HG02759 (cell line): ENCODE measurements around the gene CDH8.
"Not testable (repeated sequence)": the region's sequence is repeated elsewhere in the genome, so short reads cannot be mapped to it uniquely, and the experiment has no call there.

ENCODE experiments used
- ATAC-seq: cut with Tn5 transposase; IDR thresholded peaks from one replicate; pipeline ENCODE4 v1.9.1; 2021; ENCODE audit warnings: mild to moderate bottlenecking, moderate library complexity; ENCODE audit not compliant: unreplicated experiment

The CDH8 gene

GRCh38 chr16:61937646-61938045 lies 98.6 kb downstream of the CDH8 start:
- no peak for ATAC-seq

- no peak for ATAC-seq
These were observed 99.7 kb downstream of the CDH8 start for GRCh38 chr16:61936522-61936921.

GRCh38 chr16:61934601-61935000 lies 101.6 kb downstream of the CDH8 start:
- ATAC-seq = no peak

- ATAC-seq = no peak
These were observed 106.5 kb downstream of the CDH8 start for GRCh38 chr16:61929776-61930175.

- ATAC-seq = no peak
These were observed 109.5 kb downstream of the CDH8 start for GRCh38 chr16:61926766-61927165.

GRCh38 chr16:61923629-61924028 lies 112.6 kb downstream of the CDH8 start:
- ATAC-seq = no peak

- ATAC-seq = no peak
These were observed 114.9 kb downstream of the CDH8 start for GRCh38 chr16:61921373-61921772.

GRCh38 chr16:61917865-61918826 lies 118.1 kb downstream of the CDH8 start:
- ATAC-seq = not testable (repeated sequence)

- ATAC-seq = no peak
These were observed 120.7 kb downstream of the CDH8 start for GRCh38 chr16:61915569-61915968.

- ATAC-seq = no peak
These were observed 127.2 kb downstream of the CDH8 start for GRCh38 chr16:61909074-61909473.

- no peak for ATAC-seq
These were observed 127.8 kb downstream of the CDH8 start for GRCh38 chr16:61908426-61908825.

- no peak for ATAC-seq
These were observed 134.5 kb downstream of the CDH8 start for GRCh38 chr16:61901689-61902088.

GRCh38 chr16:61900482-61900881 lies 135.8 kb downstream of the CDH8 start:
- no peak for ATAC-seq

- no peak for ATAC-seq
These were observed 138.6 kb downstream of the CDH8 start for GRCh38 chr16:61897657-61898056.

GRCh38 chr16:61892531-61892930 lies 143.7 kb downstream of the CDH8 start:
- no peak for ATAC-seq

GRCh38 chr16:61891460-61891859 lies 144.8 kb downstream of the CDH8 start:
- ATAC-seq = no peak

- no peak for ATAC-seq
These were observed 145.9 kb downstream of the CDH8 start for GRCh38 chr16:61890386-61890785.

- no peak for ATAC-seq
These were observed 148.3 kb downstream of the CDH8 start for GRCh38 chr16:61887903-61888302.

GRCh38 chr16:61885343-61885742 lies 150.9 kb downstream of the CDH8 start:
- ATAC-seq = no peak

GRCh38 chr16:61879306-61879705 lies 156.9 kb downstream of the CDH8 start:
- ATAC-seq = no peak

GRCh38 chr16:61877436-61877835 lies 158.8 kb downstream of the CDH8 start:
- ATAC-seq = no peak

- ATAC-seq = no peak
These were observed 163.5 kb downstream of the CDH8 start for GRCh38 chr16:61872778-61873119.
